Measurements from ENCODE around the gene OR2H1.

The OR2H1 gene

DNA sequence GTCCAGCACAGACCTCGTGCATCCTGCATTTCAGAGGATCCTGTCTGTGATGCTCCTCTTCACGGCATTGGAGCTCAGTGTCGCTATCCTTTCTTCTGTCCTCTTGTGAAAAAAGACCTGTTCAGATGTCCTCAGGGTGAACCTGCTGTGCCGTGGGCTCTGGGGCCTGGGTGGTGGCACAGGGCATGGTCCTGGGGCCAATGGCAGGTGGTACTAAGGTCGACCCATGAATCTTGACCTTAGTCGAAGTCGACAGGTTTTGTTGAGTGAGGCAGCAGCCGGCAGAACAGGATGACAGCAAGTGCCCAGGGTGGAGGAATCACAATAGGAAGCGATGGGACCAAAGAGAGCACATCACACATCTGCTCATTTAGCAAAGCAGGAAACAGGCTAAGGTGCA lies 52.8 kb downstream of the OR2H1 start:
- Histone ChIP-seq H3K9ac (ENCODE audit: low read depth, low read length) (no peak overlapping the region), H3K4me1 (ENCODE audit: control insufficient read depth, insufficient read depth, low read length) (0 out of 2 replicates have a peak, but pooled peaks cover 4% of the 10 kb centered on the region), H3K27me3 (ENCODE audit: control insufficient read depth, insufficient read depth, low read length) (no peaks in the 10 kb centered on the region), H3K9me3 (ENCODE audit: control insufficient read depth, insufficient read depth, low read length) (no peaks in the 10 kb centered on the region), H3K36me3 (ENCODE audit: control insufficient read depth, insufficient read depth, low read length) (no peaks in the 10 kb centered on the region), H3K27ac (ENCODE audit: low read depth, low read length) (no peak overlapping the region), H3K4me3 (ENCODE audit: low read depth, low read length) (no peak overlapping the region)

DNA sequence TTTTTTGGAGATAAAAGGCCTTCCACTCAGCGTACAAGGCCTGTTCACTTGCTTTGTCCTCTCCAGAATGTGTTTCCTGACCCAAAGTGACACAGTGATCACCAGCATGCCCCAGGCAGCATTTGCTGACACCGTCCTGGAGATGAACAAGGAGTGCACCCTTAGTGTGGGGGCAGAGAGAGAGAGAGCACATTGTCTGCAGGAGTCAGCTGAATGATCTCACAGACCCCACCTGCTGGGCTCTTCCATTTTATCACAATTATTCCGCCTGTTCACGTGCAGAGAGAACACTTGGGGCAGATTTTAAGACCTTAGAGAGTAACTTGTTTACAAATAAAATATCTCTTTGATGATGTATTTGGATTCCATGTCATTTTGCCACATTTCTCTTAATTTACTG lies 53.2 kb downstream of the OR2H1 start:
- Histone ChIP-seq H3K4me3 (ENCODE audit: low read depth, low read length) (no peak overlapping the region), H3K27ac (ENCODE audit: low read depth, low read length) (no peak overlapping the region), H3K36me3 (ENCODE audit: control insufficient read depth, insufficient read depth, low read length) (no peaks in the 10 kb centered on the region), H3K27me3 (ENCODE audit: control insufficient read depth, insufficient read depth, low read length) (no peaks in the 10 kb centered on the region), H3K9ac (ENCODE audit: low read depth, low read length) (no peak overlapping the region), H3K9me3 (ENCODE audit: control insufficient read depth, insufficient read depth, low read length) (no peaks in the 10 kb centered on the region), H3K4me1 (ENCODE audit: control insufficient read depth, insufficient read depth, low read length) (0 out of 2 replicates have a peak, but pooled peaks cover 4% of the 10 kb centered on the region)

DNA sequence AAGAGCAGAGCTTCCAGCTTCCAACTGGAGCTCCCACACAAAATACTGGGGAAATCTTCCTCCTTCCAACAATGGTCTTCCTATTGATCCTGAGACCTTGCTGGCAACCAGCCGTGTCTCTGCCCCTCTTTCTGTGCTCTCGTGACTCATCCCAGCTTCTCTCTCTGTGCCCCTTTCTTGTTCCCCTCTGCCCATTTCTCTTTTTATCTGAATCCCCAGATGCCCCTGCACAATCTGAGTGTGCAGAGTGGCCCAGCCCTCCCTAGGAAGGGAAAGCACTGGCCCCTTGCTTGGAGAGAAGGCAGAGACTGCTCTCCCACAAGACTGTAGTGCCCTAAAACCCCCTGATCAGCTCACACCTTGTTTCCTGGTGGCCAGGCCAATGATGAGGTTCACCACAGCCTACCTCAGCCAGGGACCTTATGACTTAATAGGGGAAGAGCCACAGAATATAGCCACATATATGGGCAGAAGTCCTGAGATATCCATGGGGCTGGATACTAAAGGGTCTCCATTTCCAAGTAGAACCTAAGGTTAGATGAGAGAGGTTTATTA lies 53.9 kb downstream of the OR2H1 start:
- no peaks in the 10 kb centered on the region for H3K27me3 ChIP-seq (ENCODE audit: control insufficient read depth, insufficient read depth, low read length)
- no peak overlapping the region for H3K9ac ChIP-seq (ENCODE audit: low read depth, low read length)
- H3K4me1 ChIP-seq (ENCODE audit: control insufficient read depth, insufficient read depth, low read length): 0 out of 2 replicates have a peak, but pooled peaks cover 4% of the 10 kb centered on the region
- no peak overlapping the region for H3K27ac ChIP-seq (ENCODE audit: low read depth, low read length)
- H3K4me3 ChIP-seq (ENCODE audit: low read depth, low read length): no peak overlapping the region
- no peaks in the 10 kb centered on the region for H3K9me3 ChIP-seq (ENCODE audit: control insufficient read depth, insufficient read depth, low read length)
- H3K36me3 ChIP-seq (ENCODE audit: control insufficient read depth, insufficient read depth, low read length): no peaks in the 10 kb centered on the region
